CD8-positive, alpha-beta memory T cell (primary cell): ENCODE data around the gene SLC28A1. TPM values are rescaled to one million over a fixed set of nuclear protein-coding genes. Genes with fewer than 3 reads are reported as not detected.

Source experiments
- CTCF ChIA-PET: fragments of 350-600 bp; sonication (Branson Sonifier 250); formaldehyde crosslinking; loops from one replicate; lab custom pipeline; 2021; ENCODE audit warnings: antibody characterized with exemption; lab: Charles Lee
- POLR2A ChIA-PET: fragments of 350-600 bp; sonication (Branson Sonifier 250); formaldehyde crosslinking; loops from one replicate; lab custom pipeline; 2021; ENCODE audit warnings: antibody characterized with exemption; lab: Charles Lee
- DNase-seq, 5 donors: peaks; one replicate each; pipeline versions ENCODE4 v3.0.0 to v3.0.0-alpha.2; 2020 to 2022; ENCODE audit warnings: mixed read lengths in 1 of 5
- H3K27ac ChIP-seq: one replicate; pipeline ENCODE4 v1.7.0; 2013; ENCODE audit warnings: low read depth, mild to moderate bottlenecking, low read length, moderate library complexity
- H3K27me3 ChIP-seq: 2 replicates; pipeline ENCODE4 v1.7.0; 2013; ENCODE audit warnings: low read length, mild to moderate bottlenecking; ENCODE audit not compliant: insufficient read depth, poor library complexity, severe bottlenecking
- H3K36me3 ChIP-seq: 2 replicates; pipeline ENCODE4 v1.7.0; 2013; ENCODE audit warnings: mild to moderate bottlenecking, low read length, moderate library complexity; ENCODE audit not compliant: insufficient read depth
- H3K4me1 ChIP-seq: 2 replicates; pipeline ENCODE4 v1.7.0; 2013; ENCODE audit warnings: mild to moderate bottlenecking, low read length, moderate library complexity; ENCODE audit not compliant: insufficient read depth
- H3K4me3 ChIP-seq: 2 replicates; pipeline ENCODE4 v1.7.0; 2013; ENCODE audit warnings: mild to moderate bottlenecking, low read length
- H3K9me3 ChIP-seq: 2 replicates; pipeline ENCODE4 v1.7.0; 2013; ENCODE audit warnings: mild to moderate bottlenecking, low read length
- H3K27ac Mint-ChIP-seq, 8 donors: one replicate each; pipeline ENCODE4 v1.8.0; 2020 to 2021; ENCODE audit warnings: mixed read lengths in 8 of 8, mild to moderate bottlenecking in 6 of 8, inconsistent platforms in 3 of 8, moderate library complexity in 3 of 8
- H3K27me3 Mint-ChIP-seq, 2 donors: one replicate each; pipeline ENCODE4 v1.8.0; 2020 to 2021; ENCODE audit warnings: mixed read lengths in 2 of 2, mild to moderate bottlenecking in 1 of 2, moderate library complexity in 1 of 2
- H3K36me3 Mint-ChIP-seq, 3 donors: one replicate each; pipeline ENCODE4 v1.8.0; 2020 to 2021; ENCODE audit warnings: mixed read lengths in 3 of 3, inconsistent platforms in 1 of 3, mild to moderate bottlenecking in 1 of 3
- H3K4me1 Mint-ChIP-seq, 3 donors: one replicate each; pipeline ENCODE4 v1.8.0; 2020 to 2021; ENCODE audit warnings: mixed read lengths in 3 of 3, inconsistent platforms in 1 of 3, mild to moderate bottlenecking in 1 of 3
- H3K4me3 Mint-ChIP-seq, 7 donors: one replicate each; pipeline ENCODE4 v1.8.0; 2020 to 2021; ENCODE audit warnings: mixed read lengths in 7 of 7, mild to moderate bottlenecking in 6 of 7, moderate library complexity in 4 of 7, inconsistent platforms in 2 of 7
- H3K9me3 Mint-ChIP-seq, 5 donors: one replicate each; pipeline ENCODE4 v1.8.0; 2020 to 2022; ENCODE audit warnings: mixed read lengths in 5 of 5, mild to moderate bottlenecking in 3 of 5, moderate library complexity in 2 of 5, inconsistent platforms in 1 of 5
- polyA plus RNA-seq: library from polyadenylated mRNA; unstranded; fragments of 300-500 nt; fragmentation: Illumina TruSeq; gene quantifications from one replicate; pipeline ENCODE4 v1.2.3, GENCODE V29; 2021
- total RNA-seq, 2 experiments: library from RNA; stranded (reverse); gene quantifications; one replicate each; pipeline ENCODE4 v1.2.3, GENCODE V29; 2021

The SLC28A1 gene
- total and polyA plus RNA-seq, 3 experiments from 2014 or later, result not detected

DNA sequence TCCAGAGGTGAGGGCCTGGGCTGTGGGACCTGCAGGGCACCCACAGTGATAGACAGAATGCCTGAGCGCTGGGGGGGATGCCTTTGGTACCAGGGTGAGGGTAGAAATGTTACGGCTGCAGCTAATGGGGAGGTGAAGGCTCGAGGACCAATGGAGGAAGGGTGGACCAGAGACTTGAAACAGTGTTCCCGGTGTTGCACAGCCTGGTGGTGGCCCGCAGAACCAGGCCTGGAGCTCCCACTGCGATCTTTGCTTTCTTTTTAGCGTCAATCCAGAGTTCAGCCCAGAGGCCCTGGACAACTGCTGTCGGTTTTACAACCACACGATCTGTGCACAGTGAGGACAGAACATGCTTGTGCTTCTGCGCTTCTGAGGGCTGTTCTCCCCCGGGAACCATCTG is 60.4 kb downstream of the SLC28A1 start:
- Histone ChIP-seq H3K27ac (no peak overlapping the region), H3K9me3 (no peaks in the 10 kb centered on the region), H3K27me3 (no peaks in the 10 kb centered on the region), H3K36me3 (no peaks in the 10 kb centered on the region), H3K4me1 (no peaks in the 10 kb centered on the region), H3K4me3 (no peak overlapping the region)
- Mint-ChIP-seq H3K36me3 (no peaks in the 10 kb centered on the region), H3K27ac (no peak overlapping the region), H3K27me3 (peaks cover 7 to 8% of the 10 kb centered on the region in 2 donors), H3K9me3 (peaks cover 0 to 4% (median 0%) of the 10 kb centered on the region in 5 donors), H3K4me1 (no peaks in the 10 kb centered on the region), H3K4me3 (no peak overlapping the region)
- DNase-seq, result no peak
- POLR2A ChIA-PET, result no interaction called here
- CTCF ChIA-PET, result no interaction called here

DNA sequence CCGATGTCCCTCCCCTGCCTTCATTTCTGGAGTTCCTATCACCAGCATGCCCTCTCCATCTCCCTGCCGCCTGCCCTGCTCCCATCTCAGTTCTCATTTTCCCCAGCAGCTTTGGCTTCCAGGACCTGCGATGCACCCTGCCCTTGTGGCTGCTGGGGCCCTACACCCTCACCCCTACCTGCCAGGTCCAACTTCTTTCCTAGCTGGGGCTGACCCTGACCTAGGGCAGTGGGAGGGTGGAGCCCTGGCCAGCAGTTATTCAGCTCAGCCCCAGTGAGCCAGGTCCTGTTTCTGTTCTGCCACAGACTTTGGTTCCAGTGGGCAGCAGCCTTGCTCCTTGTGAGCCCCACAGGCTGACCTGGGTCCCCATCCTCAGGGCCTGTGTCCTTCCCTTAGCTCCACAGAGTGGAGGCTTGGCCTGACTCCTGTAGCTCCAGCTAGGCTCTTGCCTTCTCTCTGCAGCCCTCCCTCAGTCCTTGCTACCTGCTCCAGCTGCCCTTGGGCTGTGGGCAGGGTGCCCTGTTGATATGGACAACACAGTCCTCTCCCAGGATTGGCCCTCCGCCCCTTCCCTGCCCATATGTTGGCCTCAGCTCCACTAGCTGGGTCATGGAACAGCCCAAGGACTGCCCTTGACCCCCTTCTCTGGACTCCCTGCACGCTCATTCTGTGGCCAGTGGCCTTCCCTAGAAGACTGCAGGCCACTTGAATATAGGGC is 62.5 kb downstream of the SLC28A1 start:
- CTCF ChIA-PET, result interaction anchor here (1.3 to 1.8 kb wide), 2 partner anchors 360 to 376 kb away, joined by 3 to 4 read pairs; no protein-coding TSS in a partner anchor
- no peaks in the 10 kb centered on the region for H3K36me3 Mint-ChIP-seq

DNA sequence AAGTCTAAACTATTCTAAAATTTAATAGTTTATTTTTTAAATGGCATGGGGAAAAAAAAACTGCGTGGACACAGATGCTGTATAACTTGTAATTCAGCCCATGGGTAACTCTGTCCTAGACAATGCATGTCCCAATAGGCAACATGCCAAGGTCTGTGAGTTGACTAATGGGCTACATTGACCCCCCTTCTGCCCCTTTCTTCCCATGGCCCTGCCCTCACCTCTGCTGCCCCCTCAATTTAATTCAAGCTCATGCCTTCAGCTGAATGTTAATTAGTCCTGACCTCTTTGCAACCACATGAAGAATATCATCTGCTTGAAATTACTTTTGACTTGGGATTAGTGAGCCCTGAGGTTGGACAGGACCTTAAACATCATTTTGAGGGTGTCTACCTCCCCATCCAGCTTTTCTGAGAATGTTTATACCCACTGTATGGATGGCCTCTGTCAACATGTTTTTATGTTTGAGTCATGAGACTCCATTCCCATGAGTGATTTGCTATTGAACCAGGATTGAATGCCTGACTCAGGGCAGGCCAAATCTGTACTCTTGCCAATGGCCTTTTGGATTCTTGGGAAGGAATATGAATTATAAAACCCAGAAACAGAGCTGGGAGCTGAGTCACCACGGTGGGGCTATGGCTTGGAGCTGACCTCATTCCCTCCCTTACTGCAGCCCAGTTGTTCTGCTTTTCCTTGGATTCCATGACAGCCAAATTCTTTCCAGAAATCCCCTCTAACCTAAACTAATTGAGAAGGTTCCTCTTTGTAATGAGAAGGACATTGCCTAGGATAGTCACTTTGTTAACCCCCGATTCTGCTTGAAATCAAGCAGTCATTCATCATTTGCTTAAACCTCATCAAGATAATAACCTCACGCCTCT is 63.7 kb downstream of the SLC28A1 start:
- POLR2A ChIA-PET, result no interaction called here
- no peaks in the 10 kb centered on the region for H3K36me3 Mint-ChIP-seq
- Histone ChIP-seq H3K27me3 (no peaks in the 10 kb centered on the region), H3K9me3 (no peaks in the 10 kb centered on the region), H3K4me3 (no peak overlapping the region), H3K27ac (no peak overlapping the region), H3K36me3 (no peaks in the 10 kb centered on the region), H3K4me1 (no peaks in the 10 kb centered on the region)
- H3K4me1 Mint-ChIP-seq, result no peaks in the 10 kb centered on the region
- no peak overlapping the region for H3K4me3 Mint-ChIP-seq
- H3K9me3 Mint-ChIP-seq, result peaks cover 0 to 3% (median 0%) of the 10 kb centered on the region in 5 donors
- H3K27ac Mint-ChIP-seq, result no peak overlapping the region
- CTCF ChIA-PET, result interaction anchor here (1.3 to 1.8 kb wide), 3 partner anchors 12 to 377 kb away, joined by 3 to 4 read pairs (median 4); no protein-coding TSS in a partner anchor
- H3K27me3 Mint-ChIP-seq, result peaks cover 4 to 17% of the 10 kb centered on the region in 2 donors
- DNase-seq, result no peak

More for the DNA sequence above, 62.5 kb downstream of the SLC28A1 start:
- H3K27ac ChIP-seq, result no peak overlapping the region
- no peak overlapping the region for H3K4me3 ChIP-seq
- H3K27me3 Mint-ChIP-seq, result peaks cover 7 to 14% of the 10 kb centered on the region in 2 donors
- peaks cover 0 to 3% (median 0%) of the 10 kb centered on the region in 5 donors for H3K9me3 Mint-ChIP-seq
- H3K4me1 ChIP-seq, result no peaks in the 10 kb centered on the region
- H3K9me3 ChIP-seq, result no peaks in the 10 kb centered on the region
- no peaks in the 10 kb centered on the region for H3K36me3 ChIP-seq
- H3K27ac Mint-ChIP-seq, result no peak overlapping the region
- no peaks in the 10 kb centered on the region for H3K4me1 Mint-ChIP-seq
- no peak overlapping the region for H3K4me3 Mint-ChIP-seq
- H3K27me3 ChIP-seq, result no peaks in the 10 kb centered on the region
- DNase-seq, result no peak
- POLR2A ChIA-PET, result no interaction called here

DNA sequence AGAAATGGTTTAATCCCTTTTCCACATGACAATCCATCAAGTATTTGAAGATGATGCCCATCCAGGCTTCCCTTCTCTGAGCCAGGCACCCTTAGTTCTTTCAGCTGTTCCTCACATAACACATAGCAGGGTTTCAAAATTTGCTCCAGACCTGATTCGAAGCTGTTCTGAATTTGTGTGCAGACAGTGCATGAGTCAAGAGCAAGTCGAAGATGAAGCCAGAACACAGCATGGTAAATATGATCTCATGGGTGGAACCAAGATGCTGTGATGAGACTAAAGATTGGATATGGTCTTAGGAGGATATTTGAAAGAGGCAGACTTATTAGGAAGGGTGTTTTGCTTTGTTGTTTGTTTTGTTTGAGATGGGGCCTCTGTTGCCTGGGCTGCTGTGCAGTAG is 64.6 kb downstream of the SLC28A1 start:
- ChIA-PET CTCF (interaction anchor here (1.4 kb wide), 1 partner anchor 13 kb away, joined by 4 read pairs; no protein-coding TSS in a partner anchor), POLR2A (no interaction called here)
- no peaks in the 10 kb centered on the region for H3K4me1 ChIP-seq
- Mint-ChIP-seq H3K36me3 (no peaks in the 10 kb centered on the region), H3K4me1 (no peaks in the 10 kb centered on the region), H3K9me3 (peaks cover 0 to 3% (median 0%) of the 10 kb centered on the region in 5 donors), H3K4me3 (no peak overlapping the region), H3K27ac (no peak overlapping the region), H3K27me3 (peaks cover 5 to 17% of the 10 kb centered on the region in 2 donors)
- H3K9me3 ChIP-seq, result no peaks in the 10 kb centered on the region
- no peak overlapping the region for H3K4me3 ChIP-seq
- no peak for DNase-seq
- H3K36me3 ChIP-seq, result no peaks in the 10 kb centered on the region
- H3K27ac ChIP-seq, result no peak overlapping the region
- H3K27me3 ChIP-seq, result no peaks in the 10 kb centered on the region

DNA sequence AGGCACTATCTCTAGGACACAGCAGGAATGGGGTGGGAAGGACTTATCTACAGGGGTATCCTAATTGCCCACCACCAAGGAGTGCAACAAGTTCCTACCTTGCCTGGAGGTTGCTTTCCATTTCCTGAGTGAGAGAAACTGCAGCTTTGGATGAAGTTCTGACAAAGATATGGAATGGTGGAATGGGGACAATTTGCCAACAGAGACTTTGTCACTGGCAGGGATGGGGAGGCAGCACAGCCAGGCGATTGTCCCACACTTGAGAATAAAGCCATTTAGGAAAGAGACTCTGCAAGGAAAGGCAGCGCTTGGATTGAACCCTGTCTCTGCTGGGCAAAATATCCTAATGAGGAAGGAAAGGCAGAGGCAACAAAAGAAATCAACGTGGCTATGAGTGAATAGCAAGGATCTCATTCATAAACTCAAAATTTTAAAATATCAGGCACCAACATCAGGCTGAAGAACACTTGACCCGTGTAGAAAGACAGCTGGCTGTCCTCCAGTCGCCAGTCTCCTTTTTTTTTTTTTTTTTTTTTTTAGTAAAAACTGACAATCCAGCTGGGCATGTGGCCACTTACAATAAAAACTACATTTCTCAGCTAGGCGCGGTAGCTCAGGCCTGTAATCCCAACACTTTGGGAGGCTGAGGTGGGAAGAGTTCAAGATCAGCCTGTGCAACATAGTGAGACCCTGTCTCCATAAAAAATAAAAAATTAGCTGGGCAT is 65.5 kb downstream of the SLC28A1 start:
- Histone ChIP-seq H3K9me3 (no peaks in the 10 kb centered on the region), H3K4me1 (no peaks in the 10 kb centered on the region), H3K4me3 (no peak overlapping the region), H3K27ac (peak overlapping the region; percentile 64), H3K27me3 (no peaks in the 10 kb centered on the region), H3K36me3 (no peaks in the 10 kb centered on the region)
- H3K36me3 Mint-ChIP-seq, result no peaks in the 10 kb centered on the region
- no peaks in the 10 kb centered on the region for H3K4me1 Mint-ChIP-seq
- H3K27me3 Mint-ChIP-seq, result peaks cover 5 to 17% of the 10 kb centered on the region in 2 donors
- ChIA-PET CTCF (interaction anchor here (0.7 to 1.6 kb wide), 2 partner anchors 94 to 334 kb away, joined by 3 to 4 read pairs; no protein-coding TSS in a partner anchor), POLR2A (no interaction called here)
- H3K27ac Mint-ChIP-seq, result no peak overlapping the region
- no peak overlapping the region for H3K4me3 Mint-ChIP-seq
- H3K9me3 Mint-ChIP-seq, result peaks cover 0 to 3% (median 0%) of the 10 kb centered on the region in 5 donors
- no peak for DNase-seq

DNA sequence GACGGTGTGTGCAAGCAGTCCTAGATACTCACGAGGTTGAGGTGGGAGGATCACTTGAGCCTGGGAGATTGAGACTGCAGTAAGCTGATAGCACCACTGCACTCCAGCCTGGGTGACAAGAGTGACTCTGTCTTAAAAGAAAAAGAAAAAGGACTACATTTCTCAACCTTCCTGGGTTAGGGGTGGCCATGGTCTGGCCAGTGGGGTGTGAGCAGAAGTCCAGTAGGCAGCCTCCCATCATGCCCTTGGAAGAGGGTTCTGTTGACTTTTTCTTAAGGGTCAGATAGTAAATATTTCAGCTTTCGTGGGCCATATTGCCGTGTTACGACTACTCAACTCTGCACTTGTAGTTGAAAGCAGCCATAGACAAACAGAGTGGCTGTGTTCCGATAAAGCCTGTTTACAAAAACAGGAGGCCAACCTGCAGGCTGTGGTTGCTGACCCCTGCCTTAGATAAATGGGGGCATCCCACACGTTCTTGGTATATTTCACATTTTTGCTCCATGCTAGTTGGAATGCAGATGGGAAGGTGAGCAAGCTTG is 66.2 kb downstream of the SLC28A1 start:
- POLR2A ChIA-PET, result no interaction called here
- Histone ChIP-seq H3K9me3 (no peaks in the 10 kb centered on the region), H3K36me3 (no peaks in the 10 kb centered on the region), H3K27ac (peak overlapping the region; percentile 64), H3K27me3 (no peaks in the 10 kb centered on the region), H3K4me3 (no peak overlapping the region), H3K4me1 (no peaks in the 10 kb centered on the region)
- CTCF ChIA-PET, result interaction anchor here (0.7 to 1.6 kb wide), 2 partner anchors 93 to 334 kb away, joined by 3 to 4 read pairs; no protein-coding TSS in a partner anchor
- DNase-seq, result no peak
- Mint-ChIP-seq H3K4me1 (peaks cover 0 to 3% (median 0%) of the 10 kb centered on the region in 3 donors), H3K4me3 (no peak overlapping the region), H3K27ac (no peak overlapping the region), H3K9me3 (peaks cover 0 to 3% (median 0%) of the 10 kb centered on the region in 5 donors), H3K36me3 (no peaks in the 10 kb centered on the region), H3K27me3 (peaks cover 5 to 17% of the 10 kb centered on the region in 2 donors)

DNA sequence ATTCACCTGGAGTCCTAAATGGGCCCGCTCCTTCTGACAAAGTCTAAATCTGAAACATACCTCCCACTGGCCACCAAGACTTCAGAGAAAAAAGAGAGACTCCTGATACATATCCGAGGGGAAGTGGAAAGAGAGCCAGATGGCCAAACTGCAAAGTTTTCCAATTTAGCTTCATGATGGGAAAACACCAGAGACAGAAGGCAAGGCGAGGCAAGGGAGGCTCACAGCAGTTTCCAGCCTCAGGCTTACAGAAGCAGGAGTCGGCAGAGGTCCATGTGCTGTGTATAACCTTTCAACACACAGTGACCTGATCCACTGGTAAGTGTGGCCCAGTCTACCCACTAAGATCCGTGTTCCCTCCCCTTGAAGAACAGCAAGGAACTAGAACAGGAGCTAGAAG is 67.3 kb downstream of the SLC28A1 start:
- H3K9me3 Mint-ChIP-seq, result peaks cover 0 to 3% (median 0%) of the 10 kb centered on the region in 5 donors
- H3K27me3 Mint-ChIP-seq, result peaks cover 5 to 22% of the 10 kb centered on the region in 2 donors
- no peak overlapping the region for H3K4me3 Mint-ChIP-seq
- H3K27ac Mint-ChIP-seq, result no peak overlapping the region
- H3K27ac ChIP-seq, result no peak overlapping the region
- H3K9me3 ChIP-seq, result no peaks in the 10 kb centered on the region
- H3K4me3 ChIP-seq, result no peak overlapping the region
- H3K36me3 Mint-ChIP-seq, result no peaks in the 10 kb centered on the region
- POLR2A ChIA-PET, result no interaction called here
- peaks cover 3 to 7% (median 4%) of the 10 kb centered on the region in 3 donors for H3K4me1 Mint-ChIP-seq
- no peak for DNase-seq
- no peaks in the 10 kb centered on the region for H3K27me3 ChIP-seq
- no peaks in the 10 kb centered on the region for H3K36me3 ChIP-seq
- no peaks in the 10 kb centered on the region for H3K4me1 ChIP-seq
- CTCF ChIA-PET, result interaction anchor here (1.1 kb wide), 1 partner anchor 78 kb away, joined by 3 read pairs; no protein-coding TSS in a partner anchor
